ENCODE results near the gene GRAP2. TPM values are rescaled to one million over a fixed set of nuclear protein-coding genes. Genes with fewer than 3 reads are reported as not detected.

The GRAP2 gene
- total and polyA plus RNA-seq, 11 donors = 0.24 to 5.0 (median 0.85) TPM; not detected in 1

- intact Hi-C loops (cut with DNase I) = no loop called here
- DNase-seq = no peak
- TF ChIP-seq POLR2A (IDR thresholded peaks at IDR 0.05) (no peak), CTCF (IDR thresholded peaks at IDR 0.05) (no peak)
- H3K4me3 ChIP-seq = no peak overlapping the region
- peaks cover 0 to 13% (median 0%) of the 10 kb centered on the region in 12 donors for H3K4me1 ChIP-seq
- no peak for ATAC-seq
- no peak overlapping the region for H3K27ac ChIP-seq
- 34 to 47% (median 42%) methylated on average over 7 of the region's 7 CpGs for WGBS, 4 donors
- no peaks in the 10 kb centered on the region for H3K9me3 ChIP-seq
- no peaks in the 10 kb centered on the region for H3K36me3 ChIP-seq
- peaks cover 0 to 18% (median 0%) of the 10 kb centered on the region in 9 donors for H3K27me3 ChIP-seq
Measured at GRCh38 chr22:39894554-39895092, 6.3 kb upstream of the GRAP2 start.

GRCh38 chr22:39895682-39896081 lies 5.2 kb upstream of the GRAP2 start:
- WGBS, 4 donors = 71 to 88% (median 80%) methylated on average over 1 of the region's 1 CpG
- intact Hi-C loops (cut with DNase I) = no loop called here
- ATAC-seq = no peak

GRCh38 chr22:39896313-39896996 lies 4.4 kb upstream of the GRAP2 start:
- H3K27me3 ChIP-seq = peaks cover 0 to 15% (median 0%) of the 10 kb centered on the region in 9 donors
- H3K4me3 ChIP-seq = no peak overlapping the region
- intact Hi-C loops (cut with DNase I) = no loop called here
- no peaks in the 10 kb centered on the region for H3K9me3 ChIP-seq
- no peak for ATAC-seq
- 82 to 87% (median 85%) methylated on average over 6 of the region's 6 CpGs for WGBS, 4 donors
- no peaks in the 10 kb centered on the region for H3K36me3 ChIP-seq
- no peak for TF ChIP-seq POLR2A (IDR thresholded peaks at IDR 0.05)
- TF ChIP-seq CTCF (IDR thresholded peaks at IDR 0.05) = no peak
- no peak for DNase-seq
- peaks cover 0 to 21% (median 0%) of the 10 kb centered on the region in 12 donors for H3K4me1 ChIP-seq
- H3K27ac ChIP-seq = no peak overlapping the region

More at GRCh38 chr22:39895682-39896081, 5.2 kb upstream of the GRAP2 start:
- no peak overlapping the region for H3K27ac ChIP-seq
- DNase-seq = no peak
- TF ChIP-seq CTCF (IDR thresholded peaks at IDR 0.05) (no peak), POLR2A (IDR thresholded peaks at IDR 0.05) (no peak)
- H3K9me3 ChIP-seq = no peaks in the 10 kb centered on the region
- H3K27me3 ChIP-seq = peaks cover 0 to 15% (median 0%) of the 10 kb centered on the region in 9 donors
- no peak overlapping the region for H3K4me3 ChIP-seq
- H3K36me3 ChIP-seq = no peaks in the 10 kb centered on the region
- H3K4me1 ChIP-seq = peaks cover 0 to 21% (median 0%) of the 10 kb centered on the region in 12 donors

GRCh38 chr22:39897841-39898240 lies 3.0 kb upstream of the GRAP2 start:
- ATAC-seq (no peak), DNase-seq (no peak)
- peaks cover 0 to 21% (median 0%) of the 10 kb centered on the region in 12 donors for H3K4me1 ChIP-seq
- no peaks in the 10 kb centered on the region for H3K9me3 ChIP-seq
- 84 to 90% (median 85%) methylated on average over 3 of the region's 3 CpGs for WGBS, 4 donors
- TF ChIP-seq POLR2A (IDR thresholded peaks at IDR 0.05) (no peak), CTCF (IDR thresholded peaks at IDR 0.05) (no peak)
- no peak overlapping the region for H3K27ac ChIP-seq
- peaks cover 0 to 10% (median 0%) of the 10 kb centered on the region in 9 donors for H3K27me3 ChIP-seq
- no peak overlapping the region for H3K4me3 ChIP-seq
- no peaks in the 10 kb centered on the region for H3K36me3 ChIP-seq
- intact Hi-C loops (cut with DNase I) = no loop called here
